LNCAP (cell line): ENCODE data around the gene WDR33.
A peak's percentile ranks its signal among the peaks of the same experiment; 100 is the strongest.

Source experiments
- TF ChIP-seq, protein P1 (sequence below): fragments of 450-650 bp; IDR thresholded peaks from 2 replicates; pipeline ENCODE4 v1.5.1; 2017; ENCODE audit warnings: mild to moderate bottlenecking

The WDR33 gene

DNA sequence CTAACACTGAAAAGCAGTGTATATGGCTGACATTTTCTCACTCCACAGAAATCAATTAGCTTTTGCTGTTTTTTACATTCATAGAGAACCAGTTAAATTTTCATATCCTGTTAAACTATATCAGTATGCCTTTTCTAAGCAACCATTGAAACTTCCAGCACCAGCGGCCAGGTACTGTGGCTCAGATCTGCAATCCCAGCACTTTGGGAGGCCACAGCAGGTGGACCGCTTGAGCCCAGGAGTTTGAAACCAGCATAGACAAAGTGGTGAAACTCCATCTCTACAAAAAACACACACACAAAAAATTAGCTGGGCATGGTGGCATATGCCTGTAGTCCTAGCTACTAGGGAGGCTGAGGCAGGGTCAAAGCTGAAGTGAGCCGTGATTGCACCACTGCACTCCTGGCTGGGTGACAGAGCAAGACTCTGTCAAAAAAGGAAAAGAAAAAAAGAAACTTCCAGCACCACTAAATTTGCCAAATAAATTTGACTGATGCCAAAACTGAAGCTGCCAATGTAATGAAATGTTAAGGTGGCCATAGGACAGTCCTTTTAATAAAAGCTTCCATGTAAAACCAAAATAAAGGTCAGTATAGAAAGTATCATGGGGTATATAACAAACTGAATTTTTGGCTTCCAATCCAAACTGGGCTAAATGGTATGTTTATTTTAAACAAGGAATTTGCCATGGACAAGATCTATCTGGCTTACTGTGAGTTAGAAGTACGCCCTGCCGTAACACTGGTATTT lies 106.2 kb downstream of the WDR33 start:
- TF ChIP-seq, protein P1, sequence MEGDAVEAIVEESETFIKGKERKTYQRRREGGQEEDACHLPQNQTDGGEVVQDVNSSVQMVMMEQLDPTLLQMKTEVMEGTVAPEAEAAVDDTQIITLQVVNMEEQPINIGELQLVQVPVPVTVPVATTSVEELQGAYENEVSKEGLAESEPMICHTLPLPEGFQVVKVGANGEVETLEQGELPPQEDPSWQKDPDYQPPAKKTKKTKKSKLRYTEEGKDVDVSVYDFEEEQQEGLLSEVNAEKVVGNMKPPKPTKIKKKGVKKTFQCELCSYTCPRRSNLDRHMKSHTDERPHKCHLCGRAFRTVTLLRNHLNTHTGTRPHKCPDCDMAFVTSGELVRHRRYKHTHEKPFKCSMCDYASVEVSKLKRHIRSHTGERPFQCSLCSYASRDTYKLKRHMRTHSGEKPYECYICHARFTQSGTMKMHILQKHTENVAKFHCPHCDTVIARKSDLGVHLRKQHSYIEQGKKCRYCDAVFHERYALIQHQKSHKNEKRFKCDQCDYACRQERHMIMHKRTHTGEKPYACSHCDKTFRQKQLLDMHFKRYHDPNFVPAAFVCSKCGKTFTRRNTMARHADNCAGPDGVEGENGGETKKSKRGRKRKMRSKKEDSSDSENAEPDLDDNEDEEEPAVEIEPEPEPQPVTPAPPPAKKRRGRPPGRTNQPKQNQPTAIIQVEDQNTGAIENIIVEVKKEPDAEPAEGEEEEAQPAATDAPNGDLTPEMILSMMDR, result no peak

- TF ChIP-seq, protein P1, result no peak
Observed at GRCh38 chr2:127703282-127703681, 107.7 kb downstream of the WDR33 start.

DNA sequence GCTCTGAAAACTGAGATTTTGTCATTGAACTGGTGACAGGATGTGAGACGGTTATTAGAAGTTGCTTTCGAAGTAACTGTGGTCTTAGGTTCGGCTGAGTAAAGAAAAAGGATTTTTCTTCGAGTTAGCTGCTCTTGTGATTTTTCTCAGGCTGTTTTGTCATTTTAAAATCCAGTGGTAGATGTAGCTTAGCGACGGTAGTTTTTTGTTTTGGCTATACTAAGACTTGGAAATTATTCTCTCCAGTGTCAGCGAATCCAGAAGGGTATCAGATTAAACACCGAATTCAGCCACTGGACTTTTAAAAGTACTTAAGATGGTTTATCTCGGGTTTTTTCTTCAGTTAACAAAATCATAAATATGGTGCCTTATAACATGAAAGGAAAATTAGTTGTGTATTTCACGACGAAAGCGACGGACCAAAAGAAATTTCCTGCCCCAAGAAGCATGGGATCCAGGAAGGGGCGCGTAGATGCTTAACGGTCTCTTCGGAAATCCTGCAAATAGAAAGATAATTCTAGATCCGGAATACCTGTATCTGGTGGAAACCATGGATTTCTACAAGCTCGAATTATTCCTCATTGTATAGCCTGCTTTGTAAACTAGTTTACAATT lies 108.5 kb downstream of the WDR33 start:
- TF ChIP-seq, protein P1, result no peak

DNA sequence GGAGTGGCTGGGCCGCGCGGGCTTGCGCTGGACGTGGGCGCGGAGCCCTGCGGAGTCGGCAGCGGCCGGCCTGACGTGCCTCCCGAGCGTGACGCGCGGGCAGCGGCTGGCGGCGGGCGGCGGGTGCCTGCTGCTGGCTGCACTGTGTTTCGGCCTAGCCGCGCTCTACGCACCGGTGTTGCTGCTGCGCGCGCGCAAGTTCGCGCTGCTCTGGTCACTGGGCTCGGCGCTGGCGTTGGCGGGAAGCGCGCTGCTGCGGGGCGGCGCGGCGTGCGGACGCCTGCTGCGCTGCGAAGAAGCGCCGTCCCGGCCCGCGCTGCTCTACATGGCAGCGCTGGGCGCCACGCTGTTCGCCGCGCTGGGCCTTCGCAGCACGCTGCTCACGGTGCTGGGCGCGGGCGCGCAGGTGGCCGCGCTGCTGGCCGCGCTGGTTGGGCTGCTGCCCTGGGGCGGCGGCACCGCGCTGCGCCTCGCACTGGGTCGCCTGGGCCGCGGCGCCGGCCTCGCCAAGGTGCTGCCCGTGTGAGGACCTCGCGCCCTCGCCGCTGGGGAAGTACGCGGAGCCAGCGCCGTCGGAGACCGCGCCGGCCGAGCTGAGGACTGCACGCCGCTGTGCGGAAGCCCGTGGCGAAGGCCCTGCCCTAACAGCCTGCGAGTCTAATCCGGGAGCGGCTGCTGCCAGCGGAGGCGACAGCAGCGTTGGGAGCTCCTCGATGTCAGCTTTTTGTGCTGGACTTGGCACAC lies 109.1 kb downstream of the WDR33 start:
- TF ChIP-seq, protein P1, result 0 out of 2 replicates have a peak, but pooled peaks have one; percentile 15

GRCh38 chr2:127701193-127701650 lies 109.7 kb downstream of the WDR33 start, which contains the start of gene SFT2D3:
Gene SFT2D3 (plus strand): TSS chr2:127701497. CDS start chr2:127701529, 32 bp downstream.
- TF ChIP-seq, protein P1, result no peak

DNA sequence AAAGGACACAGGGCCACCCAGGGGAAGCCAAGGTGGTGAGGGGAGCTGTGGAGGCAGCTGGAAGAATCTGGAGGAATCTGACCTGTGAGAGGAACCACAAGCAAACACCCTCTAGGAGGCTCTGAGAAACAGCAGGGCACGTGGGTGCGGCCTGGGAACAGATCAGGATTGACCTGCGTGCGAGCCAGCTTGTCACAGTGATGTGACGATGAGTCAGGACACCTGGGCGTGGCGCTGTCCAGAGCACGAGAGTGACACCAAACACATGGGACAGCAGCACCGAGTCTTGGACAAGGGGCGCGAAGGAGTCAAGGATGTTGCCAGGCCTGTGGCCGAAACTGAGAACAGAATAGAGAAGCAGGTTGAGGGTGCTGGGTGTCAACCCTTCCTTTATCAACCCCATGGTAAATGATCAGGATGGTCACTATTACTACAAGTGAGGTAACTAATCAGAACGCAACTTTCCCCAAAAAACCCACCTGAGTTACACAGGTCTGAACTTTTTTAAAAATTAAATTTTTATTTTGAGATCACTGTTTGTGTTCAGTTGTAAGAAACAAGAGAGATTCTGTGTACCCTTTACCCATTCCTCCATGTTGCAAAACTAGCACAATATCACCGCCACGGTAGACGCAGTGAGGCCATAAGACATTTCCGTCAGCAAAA lies 110.3 kb downstream of the WDR33 start:
- TF ChIP-seq, protein P1, result no peak; the same call in 1 of the 2 replicates
